Measurements from ENCODE around the gene TEX54.

TEX54 gene

GRCh38 chr11:62853279-62853965, 20.8 kb upstream of the TEX54 start:
- FAIRE-seq (no peak), DNase-seq (ENCODE audit: insufficient read length, low spot score) (no peak)
- TF ChIP-seq, protein P1, sequence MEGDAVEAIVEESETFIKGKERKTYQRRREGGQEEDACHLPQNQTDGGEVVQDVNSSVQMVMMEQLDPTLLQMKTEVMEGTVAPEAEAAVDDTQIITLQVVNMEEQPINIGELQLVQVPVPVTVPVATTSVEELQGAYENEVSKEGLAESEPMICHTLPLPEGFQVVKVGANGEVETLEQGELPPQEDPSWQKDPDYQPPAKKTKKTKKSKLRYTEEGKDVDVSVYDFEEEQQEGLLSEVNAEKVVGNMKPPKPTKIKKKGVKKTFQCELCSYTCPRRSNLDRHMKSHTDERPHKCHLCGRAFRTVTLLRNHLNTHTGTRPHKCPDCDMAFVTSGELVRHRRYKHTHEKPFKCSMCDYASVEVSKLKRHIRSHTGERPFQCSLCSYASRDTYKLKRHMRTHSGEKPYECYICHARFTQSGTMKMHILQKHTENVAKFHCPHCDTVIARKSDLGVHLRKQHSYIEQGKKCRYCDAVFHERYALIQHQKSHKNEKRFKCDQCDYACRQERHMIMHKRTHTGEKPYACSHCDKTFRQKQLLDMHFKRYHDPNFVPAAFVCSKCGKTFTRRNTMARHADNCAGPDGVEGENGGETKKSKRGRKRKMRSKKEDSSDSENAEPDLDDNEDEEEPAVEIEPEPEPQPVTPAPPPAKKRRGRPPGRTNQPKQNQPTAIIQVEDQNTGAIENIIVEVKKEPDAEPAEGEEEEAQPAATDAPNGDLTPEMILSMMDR (IDR thresholded peaks at IDR 0.05; ENCODE audit: insufficient read depth, missing control alignments) = no peak

DNA sequence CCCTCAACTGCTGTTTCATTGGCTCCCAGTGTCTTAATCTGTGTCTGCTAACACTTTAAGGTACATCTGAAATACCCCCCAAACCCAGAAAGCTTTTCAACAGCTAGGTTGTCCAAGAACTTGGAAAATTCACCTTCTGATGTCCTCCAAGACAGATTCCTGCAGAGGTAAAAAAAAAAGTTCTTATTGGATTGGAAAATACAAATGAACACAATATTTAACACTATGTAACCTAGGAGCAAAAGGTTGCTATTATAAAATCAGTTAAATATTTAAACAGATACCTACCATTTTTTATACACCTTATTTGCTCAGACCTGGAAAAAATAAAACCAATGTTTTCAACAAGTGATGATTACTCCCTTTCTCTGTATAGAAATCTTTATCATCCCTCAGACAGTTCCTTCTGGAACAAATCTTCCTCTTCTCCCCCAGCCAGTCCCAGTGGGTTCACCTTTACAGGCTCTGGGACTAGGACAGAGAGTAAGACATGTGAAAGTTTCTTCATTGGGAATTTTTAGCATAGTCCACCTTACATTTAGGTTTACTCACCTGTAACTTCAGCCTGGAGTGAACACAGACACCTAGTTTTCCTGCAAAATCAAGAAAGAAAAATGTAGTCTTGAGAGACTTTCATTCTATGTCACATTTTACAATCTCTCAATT, 20.0 kb upstream of the TEX54 start:
- TF ChIP-seq, protein P1 (IDR thresholded peaks at IDR 0.05; ENCODE audit: insufficient read depth, missing control alignments) = no peak
- FAIRE-seq = no peak
- DNase-seq (ENCODE audit: insufficient read length, low spot score) = no peak

- TF ChIP-seq, protein P1 (IDR thresholded peaks at IDR 0.05; ENCODE audit: insufficient read depth, missing control alignments) = no peak
- DNase-seq (ENCODE audit: insufficient read length, low spot score) (no peak), FAIRE-seq (no peak)
Observed at GRCh38 chr11:62851807-62852522, 19.3 kb upstream of the TEX54 start.

DNA sequence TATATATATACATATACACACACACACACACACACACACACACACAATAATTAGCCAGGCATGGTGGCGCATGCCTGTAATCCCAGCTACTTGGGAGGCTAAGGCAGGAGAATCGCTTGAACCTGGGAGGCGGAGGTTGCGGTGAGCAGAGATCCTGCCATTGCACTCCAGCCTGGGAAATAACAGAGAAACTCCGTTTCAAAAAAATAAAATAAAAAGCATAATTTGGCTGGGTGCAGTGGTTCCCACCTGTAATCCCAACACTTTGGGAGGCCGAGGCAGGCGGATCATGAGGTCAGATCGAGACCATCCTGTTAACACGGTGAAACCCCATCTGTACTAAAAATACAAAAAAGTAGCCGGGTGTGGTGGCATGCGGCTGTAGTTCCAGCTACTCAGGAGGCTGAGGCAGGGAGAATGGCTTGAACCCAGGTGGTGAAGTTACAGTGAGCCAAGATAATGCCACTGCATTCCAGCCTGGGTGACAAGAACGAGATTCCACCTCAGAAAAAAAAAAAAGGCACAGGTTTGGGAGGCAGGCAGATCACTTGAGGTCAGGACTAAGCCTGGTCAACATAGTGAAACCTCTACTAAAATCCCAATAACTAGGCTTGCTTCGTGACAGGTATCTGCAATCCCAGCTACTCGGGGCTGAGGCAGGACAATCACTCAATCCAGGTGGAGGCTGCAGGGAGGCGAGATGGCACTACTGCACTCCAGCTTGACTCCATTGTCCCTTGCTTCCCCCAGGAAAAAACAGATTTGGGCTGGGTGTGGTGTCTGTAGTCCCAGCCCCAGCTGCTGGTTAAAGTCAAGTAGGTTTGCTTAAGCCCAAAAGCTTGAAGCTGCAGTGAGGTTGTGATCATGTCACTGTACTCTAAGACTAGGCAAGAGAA, 18.5 kb upstream of the TEX54 start:
- TF ChIP-seq, protein P1 (IDR thresholded peaks at IDR 0.05; ENCODE audit: insufficient read depth, missing control alignments) = no peak
- DNase-seq (ENCODE audit: insufficient read length, low spot score) (no peak), FAIRE-seq (no peak)

DNA sequence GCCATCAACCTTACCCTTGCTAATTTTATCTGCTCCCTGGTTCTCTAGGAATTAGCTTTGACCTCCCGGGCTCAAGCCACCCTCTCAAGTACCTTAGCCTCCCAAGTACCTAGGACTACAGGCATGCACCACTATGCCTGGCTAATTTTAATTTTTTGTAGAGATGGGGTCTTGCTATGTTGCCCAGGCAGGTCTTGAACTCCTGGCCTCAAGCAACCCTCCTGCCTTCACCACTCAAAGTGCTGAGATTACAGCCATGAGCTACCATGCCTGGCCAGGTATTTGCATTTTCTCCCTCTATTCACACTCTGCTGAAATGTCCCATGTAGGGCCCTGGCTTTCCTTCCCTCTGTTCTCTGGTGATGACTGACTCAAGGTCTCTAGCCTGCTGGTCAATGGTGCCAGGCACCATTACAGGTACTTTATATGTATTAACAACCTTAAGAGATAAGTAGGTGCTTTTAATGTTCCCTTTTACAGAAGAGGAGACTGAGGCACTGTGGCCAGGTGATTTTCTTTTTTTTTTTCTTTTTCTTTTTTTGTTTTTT, 15.2 kb upstream of the TEX54 start:
- DNase-seq (ENCODE audit: insufficient read length, low spot score) = no peak
- FAIRE-seq = no peak
- TF ChIP-seq, protein P1 (IDR thresholded peaks at IDR 0.05; ENCODE audit: insufficient read depth, missing control alignments) = no peak

DNA sequence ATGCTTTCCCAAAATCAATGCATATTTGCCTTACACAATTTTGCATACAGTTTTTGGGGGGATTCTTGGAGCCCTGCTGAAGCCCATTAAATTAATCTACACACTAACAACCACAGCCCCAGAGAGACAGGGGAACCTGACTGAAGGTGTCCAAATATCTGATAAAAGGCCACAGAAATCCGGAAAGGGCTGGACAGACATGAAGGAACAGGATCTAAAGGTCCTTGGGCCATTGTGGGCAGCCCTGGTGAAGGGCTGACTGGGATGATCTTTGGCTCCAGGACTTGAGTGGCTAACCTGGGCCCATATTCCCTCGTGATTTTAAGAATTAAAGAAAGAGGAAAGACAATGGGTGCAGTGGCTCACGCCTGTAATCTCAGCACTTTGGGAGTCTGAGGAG, 13.5 kb upstream of the TEX54 start:
- TF ChIP-seq, protein P1 (IDR thresholded peaks at IDR 0.05; ENCODE audit: insufficient read depth, missing control alignments) = no peak
- no peak for DNase-seq (ENCODE audit: insufficient read length, low spot score)
- FAIRE-seq = no peak
